HL-60 (cell line): ENCODE measurements around the gene KCTD8.

Experiments
- POLR2AphosphoS5 ChIP-seq: IDR thresholded peaks from 2 replicates; pipeline ENCODE4 v1.6.1; 2012; ENCODE audit warnings: low read depth
- TF ChIP-seq, protein P1 (sequence below): IDR thresholded peaks from one replicate; pipeline ENCODE4 v1.5.1; 2011; ENCODE audit warnings: low read length, control low read depth, inconsistent platforms; ENCODE audit not compliant: insufficient read depth
- TF ChIP-seq, protein P2 (sequence below): IDR thresholded peaks from 2 replicates; pipeline ENCODE4 v1.6.1; 2012; ENCODE audit warnings: low read depth; ENCODE audit not compliant: insufficient replicate concordance

DNA sequence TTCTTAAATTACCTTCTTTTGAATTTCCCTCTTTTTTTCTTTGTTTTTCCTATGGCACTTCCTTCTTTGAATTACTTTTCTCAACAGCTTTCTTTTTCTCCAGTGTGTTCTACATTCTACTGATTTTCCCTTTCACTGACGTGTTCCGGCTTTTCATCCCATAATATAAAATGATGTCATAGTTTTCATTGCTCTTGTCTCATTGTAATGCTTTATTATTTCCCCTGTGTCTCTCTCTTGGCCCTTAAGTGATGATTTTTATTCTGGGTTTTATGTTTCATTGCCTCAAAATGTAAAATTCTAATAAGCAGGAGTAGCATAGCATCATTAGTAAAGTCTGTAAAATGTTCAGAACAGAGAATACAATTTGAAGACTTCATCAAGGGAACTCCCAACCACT, 299.3 kb downstream of the KCTD8 start:
- TF ChIP-seq, protein P1, sequence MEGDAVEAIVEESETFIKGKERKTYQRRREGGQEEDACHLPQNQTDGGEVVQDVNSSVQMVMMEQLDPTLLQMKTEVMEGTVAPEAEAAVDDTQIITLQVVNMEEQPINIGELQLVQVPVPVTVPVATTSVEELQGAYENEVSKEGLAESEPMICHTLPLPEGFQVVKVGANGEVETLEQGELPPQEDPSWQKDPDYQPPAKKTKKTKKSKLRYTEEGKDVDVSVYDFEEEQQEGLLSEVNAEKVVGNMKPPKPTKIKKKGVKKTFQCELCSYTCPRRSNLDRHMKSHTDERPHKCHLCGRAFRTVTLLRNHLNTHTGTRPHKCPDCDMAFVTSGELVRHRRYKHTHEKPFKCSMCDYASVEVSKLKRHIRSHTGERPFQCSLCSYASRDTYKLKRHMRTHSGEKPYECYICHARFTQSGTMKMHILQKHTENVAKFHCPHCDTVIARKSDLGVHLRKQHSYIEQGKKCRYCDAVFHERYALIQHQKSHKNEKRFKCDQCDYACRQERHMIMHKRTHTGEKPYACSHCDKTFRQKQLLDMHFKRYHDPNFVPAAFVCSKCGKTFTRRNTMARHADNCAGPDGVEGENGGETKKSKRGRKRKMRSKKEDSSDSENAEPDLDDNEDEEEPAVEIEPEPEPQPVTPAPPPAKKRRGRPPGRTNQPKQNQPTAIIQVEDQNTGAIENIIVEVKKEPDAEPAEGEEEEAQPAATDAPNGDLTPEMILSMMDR: no peak
- TF ChIP-seq, protein P2, sequence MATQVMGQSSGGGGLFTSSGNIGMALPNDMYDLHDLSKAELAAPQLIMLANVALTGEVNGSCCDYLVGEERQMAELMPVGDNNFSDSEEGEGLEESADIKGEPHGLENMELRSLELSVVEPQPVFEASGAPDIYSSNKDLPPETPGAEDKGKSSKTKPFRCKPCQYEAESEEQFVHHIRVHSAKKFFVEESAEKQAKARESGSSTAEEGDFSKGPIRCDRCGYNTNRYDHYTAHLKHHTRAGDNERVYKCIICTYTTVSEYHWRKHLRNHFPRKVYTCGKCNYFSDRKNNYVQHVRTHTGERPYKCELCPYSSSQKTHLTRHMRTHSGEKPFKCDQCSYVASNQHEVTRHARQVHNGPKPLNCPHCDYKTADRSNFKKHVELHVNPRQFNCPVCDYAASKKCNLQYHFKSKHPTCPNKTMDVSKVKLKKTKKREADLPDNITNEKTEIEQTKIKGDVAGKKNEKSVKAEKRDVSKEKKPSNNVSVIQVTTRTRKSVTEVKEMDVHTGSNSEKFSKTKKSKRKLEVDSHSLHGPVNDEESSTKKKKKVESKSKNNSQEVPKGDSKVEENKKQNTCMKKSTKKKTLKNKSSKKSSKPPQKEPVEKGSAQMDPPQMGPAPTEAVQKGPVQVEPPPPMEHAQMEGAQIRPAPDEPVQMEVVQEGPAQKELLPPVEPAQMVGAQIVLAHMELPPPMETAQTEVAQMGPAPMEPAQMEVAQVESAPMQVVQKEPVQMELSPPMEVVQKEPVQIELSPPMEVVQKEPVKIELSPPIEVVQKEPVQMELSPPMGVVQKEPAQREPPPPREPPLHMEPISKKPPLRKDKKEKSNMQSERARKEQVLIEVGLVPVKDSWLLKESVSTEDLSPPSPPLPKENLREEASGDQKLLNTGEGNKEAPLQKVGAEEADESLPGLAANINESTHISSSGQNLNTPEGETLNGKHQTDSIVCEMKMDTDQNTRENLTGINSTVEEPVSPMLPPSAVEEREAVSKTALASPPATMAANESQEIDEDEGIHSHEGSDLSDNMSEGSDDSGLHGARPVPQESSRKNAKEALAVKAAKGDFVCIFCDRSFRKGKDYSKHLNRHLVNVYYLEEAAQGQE: no peak
- no peak for TF ChIP-seq POLR2AphosphoS5
